T-helper 22 cell (primary cell): ENCODE measurements around the gene EIF4E2.
A peak's percentile ranks its signal among the peaks of the same experiment; 100 is the strongest.

Experiments used
- DNase-seq: peaks from one replicate; pipeline ENCODE4 v3.0.0-alpha.2; 2020; ENCODE audit warnings: low read depth

Gene EIF4E2

GRCh38 chr2:232600053-232600773, 49.7 kb downstream of the EIF4E2 start:
- no peak for DNase-seq

DNA sequence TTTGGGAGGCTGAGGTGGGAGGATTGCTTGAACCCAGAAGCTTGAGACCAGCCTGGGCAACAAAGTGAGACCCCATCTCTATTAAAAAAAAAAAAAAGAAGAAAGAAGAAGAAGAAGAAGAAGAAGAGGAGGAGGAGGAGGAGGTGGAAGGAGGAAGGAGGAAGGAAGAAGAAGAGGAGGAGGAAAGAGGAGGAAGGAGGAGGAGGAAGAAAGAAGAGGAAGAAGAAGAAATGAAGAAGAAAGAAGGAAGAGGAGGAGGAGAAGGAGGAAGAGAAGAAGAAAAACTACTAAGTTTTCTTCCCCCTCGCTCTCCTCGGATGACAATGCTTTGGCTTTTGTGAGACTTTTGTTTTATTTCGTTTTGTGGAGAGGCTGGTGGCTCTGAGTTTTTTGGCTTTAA, 52.8 kb downstream of the EIF4E2 start:
- DNase-seq = no peak

GRCh38 chr2:232604535-232604934, 54.0 kb downstream of the EIF4E2 start:
- DNase-seq = no peak

- no peak for DNase-seq
Observed at GRCh38 chr2:232607011-232607410, 56.5 kb downstream of the EIF4E2 start.

GRCh38 chr2:232609607-232610006, 59.1 kb downstream of the EIF4E2 start:
- no peak for DNase-seq

- DNase-seq = no peak
Observed at GRCh38 chr2:232610081-232610480, 59.6 kb downstream of the EIF4E2 start.

DNA sequence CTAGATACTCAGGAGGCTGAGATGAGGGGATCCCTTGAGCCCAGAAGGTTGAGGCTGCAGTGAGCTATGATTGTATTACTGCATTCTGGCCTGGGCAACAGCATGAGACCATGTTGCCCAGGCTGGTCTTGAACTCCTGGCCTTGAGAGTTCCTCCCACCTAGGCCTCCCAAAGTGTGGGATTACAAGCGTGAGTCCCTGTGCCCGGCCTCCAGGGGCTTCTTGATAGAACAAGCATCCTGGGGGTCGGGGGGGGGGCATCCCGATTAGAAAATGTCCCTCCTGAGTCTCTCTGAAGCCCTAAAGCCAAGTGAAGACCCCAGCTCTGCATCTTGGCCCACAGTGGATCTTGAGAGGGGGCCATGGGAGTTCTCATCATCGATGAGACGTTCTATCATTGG, 60.6 kb downstream of the EIF4E2 start:
- no peak for DNase-seq

- peak; percentile 9 for DNase-seq
Observed at GRCh38 chr2:232611559-232612218, 61.2 kb downstream of the EIF4E2 start.

GRCh38 chr2:232613538-232614134, 63.1 kb downstream of the EIF4E2 start:
- no peak for DNase-seq

GRCh38 chr2:232615339-232615738, 64.8 kb downstream of the EIF4E2 start:
- DNase-seq = no peak
